ENCODE measurements around the gene DACH1.
"Not testable (repeated sequence)": the region's sequence is repeated elsewhere in the genome, so short reads cannot be mapped to it uniquely, and the experiment has no call there.

Gene DACH1

DNA sequence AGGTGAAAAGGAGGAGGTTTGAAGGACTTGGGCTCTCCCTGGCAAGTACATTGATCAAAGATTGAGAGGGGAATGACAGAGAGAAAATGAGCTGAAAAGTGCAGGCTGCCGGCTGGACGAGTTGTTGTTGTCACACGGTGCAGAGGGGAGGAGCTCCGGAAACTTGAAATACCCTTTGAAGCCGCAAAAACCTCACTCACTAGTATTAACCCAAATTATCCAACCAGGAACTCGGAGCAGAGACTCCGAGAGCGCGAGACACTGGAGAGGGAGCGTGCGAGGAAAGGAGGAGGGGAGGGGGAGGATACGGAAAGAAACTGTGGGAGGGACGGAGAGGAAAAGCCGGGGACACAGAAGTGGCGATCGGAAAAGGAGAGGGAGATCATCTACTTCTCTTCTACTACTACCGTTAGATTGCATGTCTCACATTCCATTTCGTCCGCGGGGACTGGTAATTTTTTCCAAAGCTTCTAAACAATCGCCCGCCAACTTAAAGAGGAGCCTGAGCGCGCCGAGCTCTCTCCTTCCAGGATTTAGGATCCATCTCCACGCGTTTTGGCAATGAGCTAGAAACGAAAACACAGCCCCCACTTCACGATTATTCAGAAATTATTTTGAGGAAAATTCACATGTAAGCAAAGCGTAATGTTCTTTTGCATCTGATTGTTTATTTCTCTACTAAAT lies at the start of gene DACH1:
DACH1 (minus strand) TSS at position 74 of the 684 bp plus-strand sequence.
- DNase-seq = no peak

DNA sequence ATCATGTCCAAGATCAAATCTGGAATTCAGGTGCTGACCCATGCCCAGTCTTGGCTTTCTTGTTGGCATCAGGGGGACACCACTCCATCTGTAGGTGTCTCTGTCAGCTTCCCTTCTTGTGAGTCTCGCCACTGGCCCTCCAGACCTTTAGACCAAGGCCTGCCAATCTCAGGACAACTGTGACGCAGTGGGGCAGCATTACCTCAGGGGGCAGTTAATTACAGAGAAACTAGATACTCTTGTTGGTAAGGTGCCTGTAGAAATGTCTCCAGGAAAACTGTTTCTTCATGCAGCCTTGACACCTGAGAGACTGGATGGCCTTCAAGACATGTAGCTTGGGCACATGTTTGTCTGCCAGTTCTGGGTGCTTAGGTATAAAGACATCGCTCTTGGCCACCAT lies 46.7 kb upstream of the DACH1 start:
- no peak for DNase-seq

DNA sequence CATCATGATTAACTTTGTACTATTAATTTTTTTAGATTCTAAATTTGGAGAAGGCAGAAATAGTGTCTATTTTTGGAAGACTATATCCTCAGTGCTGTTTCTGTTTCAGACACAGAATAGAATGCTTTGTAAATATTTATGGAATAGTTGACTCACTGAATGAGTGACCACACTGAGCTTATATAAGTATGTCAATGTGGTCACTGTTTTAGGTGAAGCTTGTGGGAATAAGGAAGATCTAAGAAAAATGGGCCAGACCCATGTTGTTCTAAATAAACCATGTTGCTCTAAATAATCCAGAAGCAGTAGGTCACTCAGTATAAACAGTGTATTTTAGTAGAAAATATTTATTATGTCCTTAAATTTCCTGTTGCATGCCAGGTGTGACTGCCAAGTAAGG lies 45.5 kb upstream of the DACH1 start:
- DNase-seq = no peak

DNA sequence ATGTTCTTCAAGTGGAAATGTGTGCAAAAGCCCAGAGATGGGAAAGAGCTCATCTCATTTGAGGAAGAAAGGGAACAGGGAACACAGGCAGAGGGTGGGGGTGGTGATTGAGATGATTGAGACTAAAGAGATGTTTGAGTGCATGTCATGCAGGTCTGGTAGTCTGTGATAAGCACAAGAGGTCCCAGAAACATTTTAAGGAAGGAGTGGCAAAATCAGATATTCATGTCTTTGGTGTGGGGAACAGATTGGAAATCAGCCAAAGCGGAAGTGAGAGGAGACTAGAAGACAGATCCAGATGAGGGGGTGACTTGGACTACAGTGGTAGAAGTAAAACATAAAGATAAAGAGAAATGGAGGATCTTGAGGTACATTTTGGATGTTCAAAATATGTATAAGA lies 39.4 kb upstream of the DACH1 start:
- no peak for DNase-seq

DNA sequence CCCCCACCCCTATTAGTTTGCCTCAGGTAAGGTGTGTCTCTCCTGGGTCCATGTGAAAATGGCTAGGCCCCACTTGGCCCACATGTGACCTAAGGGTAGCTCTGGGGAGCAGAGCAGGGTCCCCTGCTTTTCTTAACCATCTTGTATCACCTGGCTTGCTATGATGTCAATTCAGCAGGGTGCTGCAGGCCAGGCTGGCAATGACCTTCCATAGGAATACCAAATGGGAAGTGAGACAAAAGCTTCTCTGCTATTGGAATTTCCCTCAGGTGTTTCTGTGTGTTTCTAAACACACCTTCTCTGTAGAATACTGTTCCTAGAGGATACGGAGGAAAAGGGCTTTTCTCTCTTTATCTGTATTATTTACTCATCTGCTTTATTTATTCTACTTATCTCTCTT lies 35.7 kb upstream of the DACH1 start:
- no peak for DNase-seq

DNA sequence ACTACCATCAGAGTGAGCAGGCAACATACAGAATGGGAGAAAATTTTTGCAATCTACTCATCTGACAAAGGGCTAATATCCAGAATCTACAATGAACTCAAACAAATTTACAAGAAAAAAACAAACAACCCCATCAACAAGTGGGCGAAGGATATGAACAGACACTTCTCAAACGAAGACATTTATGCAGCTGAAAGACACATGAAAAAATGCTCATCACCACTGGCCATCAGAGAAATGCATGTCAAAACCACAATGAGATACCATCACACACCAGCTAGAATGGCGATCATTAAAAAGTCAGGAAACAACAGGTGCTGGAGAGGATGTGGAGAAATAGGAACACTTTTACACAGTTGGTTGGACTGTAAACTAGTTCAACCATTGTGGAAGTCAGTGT lies 26.5 kb upstream of the DACH1 start:
- not testable (repeated sequence) for DNase-seq

DNA sequence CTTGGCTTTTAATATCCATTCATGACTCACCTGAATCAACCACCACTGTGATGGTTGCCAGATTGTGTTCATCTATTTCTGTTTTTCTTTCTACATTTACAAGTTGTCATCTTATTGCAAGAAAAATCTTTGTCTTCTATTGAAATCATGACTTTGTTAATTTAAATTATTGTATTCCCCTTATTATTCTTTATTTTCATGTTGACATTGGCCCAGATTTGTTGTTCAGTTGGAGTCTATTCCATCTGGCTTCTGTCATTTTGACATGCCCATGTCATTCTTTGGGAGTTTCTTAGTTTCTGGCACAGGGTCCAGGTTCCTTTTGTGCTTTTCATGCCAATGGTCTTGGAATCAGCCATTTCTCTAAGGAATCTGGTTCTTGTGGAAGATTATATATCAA lies 19.9 kb upstream of the DACH1 start:
- no peak for DNase-seq

DNA sequence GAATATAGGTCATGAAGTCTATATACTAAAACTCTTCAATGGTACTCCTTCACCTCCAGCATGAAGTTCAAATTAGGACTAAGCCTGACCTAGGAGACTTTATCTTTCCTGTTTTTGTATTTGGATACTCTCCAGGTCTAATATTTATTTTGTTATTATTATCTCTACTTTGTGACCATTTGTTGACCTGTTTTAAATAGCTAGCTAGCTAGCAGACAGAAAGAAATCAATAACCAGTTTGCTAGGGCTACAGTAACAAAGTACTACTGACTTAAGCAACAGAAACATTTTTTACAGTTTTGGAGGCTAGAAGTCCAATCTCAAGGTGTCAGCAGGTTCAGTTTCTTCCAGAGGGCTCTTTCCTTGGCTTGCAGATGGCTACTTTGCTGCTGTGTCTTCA lies 15.1 kb upstream of the DACH1 start:
- DNase-seq = no peak

DNA sequence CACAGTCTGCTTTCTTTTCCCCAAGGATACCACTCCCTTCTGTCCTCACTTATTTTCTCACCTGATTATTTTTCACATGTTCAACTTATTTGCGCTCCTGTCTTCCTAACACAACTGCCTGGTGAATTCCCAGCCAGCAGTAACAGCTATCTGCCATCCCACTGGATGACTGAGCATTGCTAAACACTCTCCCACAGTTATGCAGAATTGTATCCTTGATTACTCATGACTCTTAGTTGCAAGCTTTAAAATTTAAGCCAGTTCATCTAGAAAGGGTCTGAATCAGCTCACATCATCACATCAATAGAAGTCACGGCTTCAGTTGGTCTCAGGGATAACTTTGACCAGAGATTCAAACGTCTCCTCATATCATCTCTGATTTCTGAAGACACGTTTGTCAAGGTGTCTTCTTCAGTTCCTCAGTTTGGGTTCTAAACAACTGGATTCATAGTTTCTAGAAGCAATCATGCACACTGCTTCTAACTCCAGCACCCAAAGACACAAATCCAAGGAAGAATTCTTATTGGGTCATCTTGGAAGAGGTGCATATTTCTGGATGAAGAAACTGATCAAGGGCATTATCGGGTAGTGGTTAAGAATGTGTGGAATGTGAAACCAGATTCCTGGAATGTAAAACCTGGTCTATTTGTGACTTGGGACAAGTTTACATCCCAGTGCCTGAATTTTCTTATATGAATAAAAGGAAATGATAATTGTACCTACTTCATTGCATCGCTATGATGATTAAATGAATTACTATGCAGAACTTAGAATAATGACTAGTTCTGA lies 13.9 kb upstream of the DACH1 start:
- DNase-seq = no peak

DNA sequence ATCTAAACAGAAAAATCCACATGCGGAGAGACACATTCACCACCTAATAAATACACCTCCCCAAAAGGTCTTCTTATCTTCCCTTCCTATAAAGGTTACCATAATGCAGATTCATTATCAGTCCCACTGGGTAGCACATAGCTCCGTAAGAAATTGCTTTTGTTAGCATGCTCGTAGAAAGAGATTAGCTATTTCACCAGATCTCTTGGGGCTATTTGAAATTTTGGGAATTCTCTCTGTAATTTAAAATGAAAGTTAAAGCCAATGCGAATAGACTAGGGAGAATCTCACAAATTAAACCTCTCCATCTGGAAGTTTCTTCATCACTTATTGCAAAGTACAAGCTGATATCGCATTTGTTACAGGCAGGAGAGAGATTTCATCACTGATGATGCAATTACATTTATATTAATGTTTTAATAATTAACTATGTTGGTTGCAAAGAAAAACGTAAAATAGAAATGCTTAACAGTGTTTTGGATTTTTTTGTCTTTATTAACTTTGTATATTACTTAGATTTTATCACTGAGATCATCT lies 12.9 kb upstream of the DACH1 start:
- DNase-seq = no peak

DNA sequence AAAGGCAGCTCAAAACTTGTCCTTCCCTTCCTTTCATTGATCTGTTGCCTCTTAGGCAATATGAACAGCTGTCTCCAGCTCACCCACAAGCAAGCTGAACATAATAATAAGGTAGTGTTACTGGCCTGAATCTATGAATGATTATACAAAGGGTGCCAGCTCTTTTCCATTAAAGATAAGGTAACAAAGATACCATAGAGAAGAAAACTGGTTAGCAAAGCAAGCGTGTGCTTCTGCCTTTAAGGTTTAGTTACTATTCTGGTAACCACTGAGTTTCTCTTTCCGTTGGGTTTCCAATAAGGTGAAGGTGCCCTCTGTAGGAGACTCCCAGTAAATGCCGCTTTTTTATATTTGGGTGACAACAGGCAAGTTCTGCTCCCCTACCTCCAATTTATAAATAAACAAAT lies 12.1 kb upstream of the DACH1 start:
- DNase-seq = no peak

DNA sequence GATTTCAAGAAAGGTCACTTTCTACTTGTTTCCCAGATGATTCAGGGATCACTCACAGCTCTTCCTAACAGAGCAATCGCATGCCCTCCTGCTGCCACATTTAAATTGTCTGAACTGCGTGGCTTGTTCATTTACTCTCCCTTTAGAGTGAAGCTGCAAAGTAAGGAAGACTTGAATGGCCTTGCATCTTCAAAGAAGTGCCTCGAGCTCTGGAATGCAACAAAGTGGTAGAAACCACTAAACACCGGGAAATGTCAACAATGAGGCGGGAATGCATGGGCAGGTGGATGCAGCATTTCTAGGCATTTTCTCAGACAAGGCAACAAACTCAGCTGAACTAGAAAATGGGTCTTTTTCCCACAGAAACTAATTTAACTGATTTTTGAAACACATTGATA lies 10.3 kb upstream of the DACH1 start:
- no peak for DNase-seq

DNA sequence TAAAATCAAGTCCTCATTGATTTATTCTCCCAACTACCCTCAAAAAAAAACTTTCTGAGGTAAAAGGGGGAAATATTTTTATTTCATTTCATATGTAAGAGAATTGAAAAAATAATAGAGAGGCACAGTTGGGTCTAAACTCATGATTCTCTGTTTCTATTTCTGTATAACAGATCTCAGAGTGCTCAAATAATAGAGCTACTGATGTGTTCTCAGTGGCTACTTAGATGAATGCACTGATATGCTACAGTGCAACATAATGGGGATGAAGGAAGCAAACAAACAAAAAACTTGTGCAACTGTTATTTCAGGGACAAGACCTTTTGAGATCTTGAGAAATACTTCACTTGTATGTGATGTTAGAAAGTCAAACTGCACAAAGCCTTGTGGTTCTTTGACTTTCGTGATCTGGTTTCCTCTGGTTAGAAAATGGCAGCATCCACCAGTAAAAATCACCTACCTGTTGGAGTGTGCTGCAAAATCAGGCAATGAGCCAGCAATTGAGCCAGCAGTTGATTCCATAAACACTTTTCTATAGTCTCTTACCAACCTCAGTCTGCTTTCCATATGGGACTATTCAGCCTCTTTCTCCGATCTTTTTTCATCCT lies 9.7 kb upstream of the DACH1 start:
- no peak for DNase-seq

DNA sequence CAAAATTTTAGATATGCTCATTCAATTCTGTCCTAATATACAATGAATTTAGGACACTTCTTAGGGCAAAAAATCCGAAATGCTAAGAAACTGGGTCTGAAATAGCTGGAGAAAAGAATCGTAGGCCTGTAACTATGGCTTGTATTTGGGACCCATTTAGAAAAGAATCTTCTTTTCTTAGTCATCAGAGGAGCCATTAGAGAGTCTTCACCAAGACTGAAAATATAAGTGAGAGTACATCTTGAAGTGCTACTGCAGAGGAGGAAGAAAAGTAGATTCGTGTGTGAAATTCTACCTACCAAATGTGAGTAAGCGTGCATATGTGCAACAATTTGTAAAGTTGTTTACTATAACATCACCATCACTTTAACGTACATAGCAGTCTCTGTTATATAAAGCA lies 8.8 kb upstream of the DACH1 start:
- no peak for DNase-seq

DNA sequence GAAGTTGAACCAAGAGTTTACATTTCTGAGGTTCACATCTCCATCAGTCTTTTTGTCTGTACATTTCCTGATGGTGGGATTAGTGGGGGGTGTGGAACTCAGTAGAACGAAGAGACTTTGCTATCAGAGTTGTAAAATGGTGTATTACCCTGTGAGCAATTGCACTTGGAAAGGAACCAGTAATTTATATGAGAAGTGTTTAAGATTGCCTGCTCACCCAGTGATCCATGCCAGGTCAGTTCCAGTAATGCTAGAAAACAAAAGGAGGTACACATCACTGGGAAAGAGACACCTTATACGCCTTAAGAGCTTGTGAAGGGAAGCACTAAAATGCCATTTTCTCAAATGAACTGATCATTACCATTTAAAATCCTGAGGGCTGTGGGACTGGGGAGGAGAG lies 7.5 kb upstream of the DACH1 start:
- DNase-seq = no peak

DNA sequence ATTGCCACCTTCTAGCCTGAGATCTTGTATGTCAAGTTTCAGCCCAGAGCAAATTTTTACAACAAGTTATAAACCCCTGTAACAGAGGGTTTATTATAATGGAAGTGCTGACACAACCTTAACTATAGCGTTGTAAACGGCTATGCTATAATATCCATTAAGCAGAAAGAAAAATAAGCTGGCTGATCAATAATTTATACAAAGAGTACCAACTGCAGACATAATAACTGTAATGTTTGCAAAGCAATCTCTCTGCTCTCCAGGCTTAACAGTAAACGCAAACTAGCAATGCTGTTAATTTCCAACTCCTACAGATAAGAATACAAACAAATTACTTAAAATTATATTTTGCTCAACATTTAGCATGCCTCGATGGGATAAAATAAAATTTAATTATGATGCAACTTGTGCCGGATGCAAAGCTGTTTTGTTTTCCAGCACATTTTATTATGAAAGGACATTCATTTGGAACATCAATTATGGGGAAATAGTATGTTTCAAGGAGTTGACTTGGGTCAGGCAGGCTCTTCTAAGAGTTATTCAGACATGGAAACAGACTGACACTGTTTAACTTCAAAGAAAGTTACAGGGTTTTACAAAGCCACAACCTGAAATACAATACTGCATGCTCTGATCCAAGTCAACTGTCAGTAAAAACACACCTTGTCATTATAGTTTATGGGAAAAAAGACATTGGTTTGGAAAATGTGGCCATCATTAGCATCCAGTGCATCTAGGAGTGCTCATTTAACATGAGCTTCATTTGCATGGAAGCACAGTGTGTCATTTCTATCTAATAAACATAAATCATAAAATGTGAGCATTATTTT lies 6.6 kb upstream of the DACH1 start:
- no peak for DNase-seq

DNA sequence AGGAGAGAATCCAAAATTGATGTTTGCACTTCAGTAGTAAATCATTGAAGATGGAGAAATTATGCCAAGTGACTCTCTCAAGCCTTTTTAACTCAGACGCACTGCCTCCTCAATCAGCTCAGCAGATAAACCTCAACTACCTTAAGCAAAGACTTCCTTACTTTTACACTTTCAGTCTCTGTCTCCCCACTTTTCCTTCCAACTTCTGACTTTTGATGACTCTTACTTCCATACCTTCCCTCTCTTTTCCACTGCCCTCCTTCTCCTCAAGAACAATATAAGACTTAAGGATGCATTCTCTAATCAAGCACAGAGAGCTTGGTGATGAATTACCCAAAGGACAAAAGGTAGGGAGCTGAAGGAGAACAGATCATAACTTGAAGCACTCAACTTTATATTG lies 4.8 kb upstream of the DACH1 start:
- no peak for DNase-seq

DNA sequence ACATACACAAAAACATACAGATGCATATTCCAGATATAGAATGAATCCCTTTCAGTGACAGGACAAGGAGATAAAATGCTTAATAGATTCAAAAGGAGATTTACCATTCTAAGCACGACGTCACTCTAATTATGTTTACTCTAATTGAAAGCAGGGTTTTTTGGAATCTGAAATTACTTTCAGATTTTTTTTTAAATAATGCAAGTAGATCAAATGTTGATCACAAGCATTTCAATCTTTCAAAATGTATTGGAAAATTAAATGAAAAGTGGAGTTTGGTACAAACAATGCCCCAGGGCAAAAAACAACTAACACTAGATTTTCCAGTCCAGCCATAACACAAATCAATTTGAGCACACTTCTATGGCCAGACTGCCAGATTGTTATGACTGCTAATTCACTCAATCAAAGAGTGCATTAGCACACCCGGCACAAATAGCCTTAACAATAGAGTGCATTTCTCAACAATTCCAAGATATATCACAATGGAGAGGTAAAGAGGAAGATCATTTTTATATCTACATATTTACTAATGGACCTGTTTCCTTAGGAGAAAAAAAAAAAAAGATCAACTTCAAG lies 4.3 kb upstream of the DACH1 start:
- no peak for DNase-seq

DNA sequence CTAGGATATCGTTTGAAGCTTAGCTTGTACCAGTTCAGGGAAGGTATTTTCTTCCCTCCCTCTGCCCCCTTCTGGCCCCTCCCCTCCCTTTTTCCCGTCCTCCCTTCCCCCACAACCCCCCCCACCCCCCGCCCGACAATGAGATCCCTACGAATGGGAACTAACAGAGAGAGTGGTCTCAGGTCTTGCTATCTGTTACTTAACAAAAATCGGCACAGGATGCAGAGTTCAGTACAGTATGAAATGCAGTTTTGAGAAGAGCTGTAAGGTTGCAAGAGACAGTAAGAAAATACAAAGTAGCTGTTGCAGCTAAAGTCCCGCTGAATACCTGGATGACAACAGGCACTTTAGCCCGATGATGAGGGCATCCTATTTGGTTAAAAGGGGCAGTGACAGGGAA lies 3.1 kb upstream of the DACH1 start:
- DNase-seq = no peak

DNA sequence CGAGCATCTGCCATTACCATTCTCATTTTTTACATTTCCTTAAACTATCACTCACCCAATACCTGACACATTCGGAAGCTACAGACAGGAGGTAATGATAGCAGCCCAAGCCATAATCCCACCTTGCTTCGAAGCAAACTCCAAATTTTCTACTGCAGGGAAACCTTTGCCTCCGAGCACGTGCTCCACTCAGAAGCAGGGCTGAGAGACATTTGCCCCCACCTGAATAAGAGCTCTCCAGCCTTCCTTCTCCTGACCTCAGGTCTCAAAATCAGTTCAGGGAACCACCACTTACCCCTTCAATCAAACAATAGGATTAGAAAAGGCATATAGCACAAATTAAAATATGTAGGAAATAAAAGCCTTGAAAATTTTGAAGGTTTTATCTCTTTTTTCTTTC lies 2.3 kb upstream of the DACH1 start:
- DNase-seq = no peak

DNA sequence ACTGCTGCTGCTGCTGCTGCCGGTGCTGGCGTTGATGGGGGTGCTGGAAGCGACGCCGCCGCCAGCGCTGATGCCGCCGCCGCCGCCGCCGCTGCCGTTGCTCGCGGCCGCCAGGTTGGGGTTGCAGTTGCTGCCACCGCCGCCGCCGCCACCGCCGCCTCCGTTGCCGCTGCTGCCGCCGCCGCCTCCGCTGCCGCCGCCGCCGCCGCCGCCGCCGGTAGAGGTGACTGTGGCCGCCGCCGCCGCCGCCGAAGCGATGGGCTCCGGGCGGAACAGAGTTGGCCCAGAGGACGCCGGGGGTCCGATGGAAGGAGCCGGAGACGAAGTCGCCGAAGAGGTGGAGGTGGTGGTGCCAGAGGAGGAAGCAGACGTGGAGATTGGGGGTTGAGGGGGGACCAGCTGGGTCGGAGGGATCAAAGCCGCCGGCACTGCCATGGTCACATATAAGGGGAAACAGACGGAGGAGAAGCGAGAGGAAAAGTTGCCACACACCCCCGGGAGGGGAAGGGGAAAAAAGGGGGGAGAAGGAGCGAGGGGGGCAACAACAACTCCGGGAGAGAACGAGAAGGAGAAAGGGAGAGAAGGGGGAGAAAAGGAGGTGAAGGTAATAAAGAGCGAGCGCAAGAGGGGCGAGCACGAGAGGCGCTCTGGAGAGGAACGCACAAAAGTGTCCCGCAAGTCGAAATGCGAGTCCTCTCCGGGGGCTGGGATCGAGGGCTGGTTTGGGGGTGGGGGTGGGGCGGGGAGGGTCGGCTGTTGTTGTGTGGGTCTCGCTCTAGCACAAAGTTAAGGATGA lies 471 bp downstream of the DACH1 start:
- no peak for DNase-seq

DNA sequence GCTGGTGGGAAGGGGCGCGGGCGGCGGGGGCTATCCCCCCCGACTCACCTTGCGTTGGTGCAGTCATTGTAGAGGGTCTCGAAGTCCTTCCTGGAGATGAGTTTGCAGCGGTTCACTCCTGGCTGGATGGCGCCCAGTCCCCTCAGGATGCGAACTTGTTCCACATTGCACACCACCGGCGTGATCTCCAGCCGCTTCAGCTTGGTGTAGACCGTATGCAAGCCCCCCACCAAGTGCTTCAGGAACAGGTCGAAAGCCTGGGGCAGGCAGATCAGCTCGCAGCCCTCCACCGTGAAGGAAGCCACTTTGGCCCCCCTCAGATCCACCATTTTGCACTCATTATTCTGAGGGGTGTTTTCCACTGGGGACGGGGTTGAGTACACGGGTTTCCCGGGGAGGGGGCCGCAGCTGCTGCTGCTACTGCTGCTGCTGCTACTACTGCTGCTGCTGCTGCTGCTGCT lies 1.1 kb downstream of the DACH1 start:
- DNase-seq = no peak
